HepG2 (cell line): ENCODE results near the gene KRTAP12-3. TPM values are rescaled to one million over a fixed set of nuclear protein-coding genes. Genes with fewer than 3 reads are reported as not detected.

Source experiments
- HOMEZ ChIP-seq: IDR thresholded peaks from 2 replicates; pipeline ENCODE4 v1.6.1; 2016; ENCODE audit warnings: low read depth
- ZBTB1 ChIP-seq: sonication (generic); formaldehyde crosslinking; IDR thresholded peaks from 2 replicates; pipeline ENCODE4 v1.4.0; 2020; ENCODE audit warnings: missing genetic modification reagents, borderline replicate concordance
- ZBTB40 ChIP-seq, 2 experiments: fragments of 450-650 bp in 1 of 2; sonication (generic) in 1 of 2; formaldehyde crosslinking in 1 of 2; IDR thresholded peaks; 2 replicates each; pipeline versions ENCODE4 v1.6.1 to v1.8.0; 2016 to 2022; ENCODE audit warnings: antibody characterized with exemption in 1 of 2, mild to moderate bottlenecking in 1 of 2, missing genetic modification reagents in 1 of 2
- ZBTB49 ChIP-seq: sonication (generic); formaldehyde crosslinking; IDR thresholded peaks from 2 replicates; pipeline ENCODE4 v1.4.0; 2020; ENCODE audit warnings: missing genetic modification reagents, borderline replicate concordance
- ZFP90 ChIP-seq: sonication (generic); formaldehyde crosslinking; IDR thresholded peaks from 2 replicates; pipeline ENCODE4 v1.8.0; 2022; ENCODE audit warnings: missing genetic modification reagents, mild to moderate bottlenecking, inconsistent platforms, borderline replicate concordance
- ZNF138 ChIP-seq: sonication (generic); formaldehyde crosslinking; IDR thresholded peaks from 2 replicates; pipeline ENCODE4 v1.5.0; 2020; ENCODE audit warnings: mild to moderate bottlenecking, low read depth, missing genetic modification reagents
- ZNF609 ChIP-seq: sonication (generic); formaldehyde crosslinking; IDR thresholded peaks from 2 replicates; pipeline ENCODE4 v1.4.0; 2020; ENCODE audit warnings: mild to moderate bottlenecking, missing genetic modification reagents, borderline replicate concordance
- polyA plus RNA-seq, 8 experiments: library from polyadenylated mRNA; depleted of rRNA in 3 of 8; stranded (reverse) in 7 of 8; unstranded in 1 of 8; fragments of >200 nt; fragmentation: Illumina TruSeq in 4 of 8; extraction: Trizol in 4 of 8; gene quantifications; 2 replicates each; pipeline versions ENCODE4 v1.2.1 to v1.2.3, GENCODE V29; 2011 to 2016; ENCODE audit warnings: low read depth in 4 of 8, missing spikeins in 1 of 8, mixed read lengths in 1 of 8; ENCODE audit not compliant: insufficient read depth in 1 of 8
- total RNA-seq, 5 experiments: library from RNA; depleted of rRNA; stranded (reverse); fragments of >200 nt; fragmentation: Illumina TruSeq; extraction: Trizol; gene quantifications; 2 replicates each; pipeline ENCODE4 v1.2.3, GENCODE V29; 2016; ENCODE audit warnings: low read depth in 1 of 5

KRTAP12-3 gene
- total and polyA plus RNA-seq, 2 of the 13 experiments (the other 11 are each of a cell fraction or from before 2014, with no cell fraction given) = not detected

- TF ChIP-seq HOMEZ (CRISPR knock-in tag) (peak; percentile 56; the same call in 1 of the 2 replicates), ZNF138 (CRISPR knock-in tag) (no peak), ZBTB40 (IDR thresholded peaks at IDR 0.05) (no peak), ZBTB40 (CRISPR knock-in tag; IDR thresholded peaks at IDR 0.05) (peak; percentile 64; the same call in 1 of the 2 replicates), ZBTB49 (no peak), ZNF609 (CRISPR knock-in tag) (peak; percentile 74; the same call in 1 of the 2 replicates), ZBTB1 (CRISPR knock-in tag) (no peak), ZFP90 (CRISPR knock-in tag) (0 out of 2 replicates have a peak, but pooled peaks have one; percentile 22)
These were observed 42.6 kb downstream of the KRTAP12-3 start (continued) for GRCh38 chr21:44700101-44701022.
